ENCODE measurements around the gene RANBP1. TPM values are rescaled to one million over a fixed set of nuclear protein-coding genes. Genes with fewer than 3 reads are reported as not detected.

RANBP1 gene
- total RNA-seq, 1 donor from 2014 or later: 79.5 TPM

- Mint-ChIP-seq H3K4me3 (ENCODE audit: unreplicated experiment) (no peak overlapping the region), H3K27ac (ENCODE audit: unreplicated experiment) (no peak overlapping the region), H3K27me3 (ENCODE audit: low read depth) (no peaks in the 10 kb centered on the region), H3K4me1 (ENCODE audit: low read depth) (no peaks in the 10 kb centered on the region), H3K36me3 (ENCODE audit: low read depth) (no peaks in the 10 kb centered on the region), H3K9me3 (ENCODE audit: low read depth) (no peaks in the 10 kb centered on the region)
- no peak for DNase-seq (ENCODE audit: low spot score)
- TF ChIP-seq CTCF (IDR thresholded peaks at IDR 0.05): no peak
Observed at GRCh38 chr22:20173772-20174171, 57.9 kb downstream of the RANBP1 start.

GRCh38 chr22:20174785-20175596, 59.1 kb downstream of the RANBP1 start:
- Mint-ChIP-seq H3K4me3 (ENCODE audit: unreplicated experiment) (no peak overlapping the region), H3K27ac (ENCODE audit: unreplicated experiment) (no peak overlapping the region), H3K4me1 (ENCODE audit: low read depth) (no peaks in the 10 kb centered on the region), H3K27me3 (ENCODE audit: low read depth) (no peaks in the 10 kb centered on the region), H3K9me3 (ENCODE audit: low read depth) (no peaks in the 10 kb centered on the region), H3K36me3 (ENCODE audit: low read depth) (no peaks in the 10 kb centered on the region)
- DNase-seq (ENCODE audit: low spot score): no peak
- TF ChIP-seq CTCF (IDR thresholded peaks at IDR 0.05): peak; percentile 66

GRCh38 chr22:20175597-20175900, 59.6 kb downstream of the RANBP1 start:
- Mint-ChIP-seq H3K9me3 (ENCODE audit: low read depth) (no peaks in the 10 kb centered on the region), H3K36me3 (ENCODE audit: low read depth) (no peaks in the 10 kb centered on the region), H3K4me1 (ENCODE audit: low read depth) (no peaks in the 10 kb centered on the region), H3K27ac (ENCODE audit: unreplicated experiment) (no peak overlapping the region), H3K4me3 (ENCODE audit: unreplicated experiment) (no peak overlapping the region), H3K27me3 (ENCODE audit: low read depth) (no peaks in the 10 kb centered on the region)
- DNase-seq (ENCODE audit: low spot score): no peak
- no peak for TF ChIP-seq CTCF (IDR thresholded peaks at IDR 0.05)

GRCh38 chr22:20176421-20177085, 60.6 kb downstream of the RANBP1 start:
- H3K36me3 Mint-ChIP-seq (ENCODE audit: low read depth): no peaks in the 10 kb centered on the region
- DNase-seq (ENCODE audit: low spot score): no peak
- TF ChIP-seq CTCF (IDR thresholded peaks at IDR 0.05): no peak
- no peaks in the 10 kb centered on the region for H3K4me1 Mint-ChIP-seq (ENCODE audit: low read depth)
- no peak overlapping the region for H3K4me3 Mint-ChIP-seq (ENCODE audit: unreplicated experiment)
- no peaks in the 10 kb centered on the region for H3K9me3 Mint-ChIP-seq (ENCODE audit: low read depth)
- no peaks in the 10 kb centered on the region for H3K27me3 Mint-ChIP-seq (ENCODE audit: low read depth)
- H3K27ac Mint-ChIP-seq (ENCODE audit: unreplicated experiment): no peak overlapping the region

Small RNA genes within 50 kb of the gene (microRNA-seq; reads per million reads assigned to microRNA genes)
- gene MIR6816 (ENCODE audit: borderline number of aligned reads): not detected

Other genes starting within 250 kb of the RANBP1 start
- gene COMT, start 174.3 kb upstream of the RANBP1 start, total RNA-seq: 66.6 to 186 TPM (median 177 TPM) in 3 replicates
- 12.5 to 15.8 TPM (median 14.1 TPM) in 3 replicates for gene TXNRD2, start 174.3 kb upstream of the RANBP1 start, total RNA-seq
- gene ARVCF, start 99.3 kb upstream of the RANBP1 start, total RNA-seq: 15.2 to 24.2 TPM (median 21.5 TPM) in 3 replicates
- 21.7 to 30.4 TPM (median 30.1 TPM) in 3 replicates for gene TANGO2, start 95.0 kb upstream of the RANBP1 start, total RNA-seq
- gene DGCR8, start 35.9 kb upstream of the RANBP1 start, total RNA-seq: 30.2 to 38.1 TPM (median 32.5 TPM) in 3 replicates
- gene TRMT2A, start 1.1 kb downstream of the RANBP1 start, total RNA-seq: 45.8 to 66.1 TPM (median 49.3 TPM) in 3 replicates
- gene ZDHHC8, start 15.7 kb downstream of the RANBP1 start, total RNA-seq: 94.2 to 100 TPM (median 95.2 TPM) in 3 replicates
- gene CCDC188, start 35.0 kb downstream of the RANBP1 start, total RNA-seq: 0.36 to 5.4 TPM (median 5.3 TPM) in 3 replicates
- gene RTN4R, start 152.2 kb downstream of the RANBP1 start, total RNA-seq: 0.75 to 5.5 TPM (median 5.5 TPM) in 3 replicates
- 45.7 to 52.6 TPM (median 47.2 TPM) in 3 replicates for gene DGCR6L, start 204.0 kb downstream of the RANBP1 start, total RNA-seq